ENCODE data around the gene MLIP.

DNA sequence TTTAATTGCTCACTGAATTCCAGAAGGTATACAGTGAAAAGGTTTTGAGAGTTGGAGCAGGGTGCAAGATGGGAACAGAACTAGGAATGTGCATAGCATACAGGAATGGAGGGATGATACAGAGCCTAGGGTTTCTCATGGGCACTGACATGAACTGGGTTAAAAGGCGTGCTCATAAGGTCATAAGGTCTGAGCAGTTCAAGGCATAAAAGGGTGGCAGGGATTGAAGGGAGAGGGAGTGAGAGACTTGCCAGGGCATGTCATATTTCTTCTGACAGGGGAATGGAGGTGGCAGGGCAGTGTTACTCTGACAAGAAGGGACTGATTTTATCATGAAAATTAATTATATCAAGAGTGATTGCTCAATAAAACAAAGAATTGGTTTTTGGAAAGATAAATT, 4.7 kb downstream of the MLIP start:
- TF ChIP-seq, protein P1, sequence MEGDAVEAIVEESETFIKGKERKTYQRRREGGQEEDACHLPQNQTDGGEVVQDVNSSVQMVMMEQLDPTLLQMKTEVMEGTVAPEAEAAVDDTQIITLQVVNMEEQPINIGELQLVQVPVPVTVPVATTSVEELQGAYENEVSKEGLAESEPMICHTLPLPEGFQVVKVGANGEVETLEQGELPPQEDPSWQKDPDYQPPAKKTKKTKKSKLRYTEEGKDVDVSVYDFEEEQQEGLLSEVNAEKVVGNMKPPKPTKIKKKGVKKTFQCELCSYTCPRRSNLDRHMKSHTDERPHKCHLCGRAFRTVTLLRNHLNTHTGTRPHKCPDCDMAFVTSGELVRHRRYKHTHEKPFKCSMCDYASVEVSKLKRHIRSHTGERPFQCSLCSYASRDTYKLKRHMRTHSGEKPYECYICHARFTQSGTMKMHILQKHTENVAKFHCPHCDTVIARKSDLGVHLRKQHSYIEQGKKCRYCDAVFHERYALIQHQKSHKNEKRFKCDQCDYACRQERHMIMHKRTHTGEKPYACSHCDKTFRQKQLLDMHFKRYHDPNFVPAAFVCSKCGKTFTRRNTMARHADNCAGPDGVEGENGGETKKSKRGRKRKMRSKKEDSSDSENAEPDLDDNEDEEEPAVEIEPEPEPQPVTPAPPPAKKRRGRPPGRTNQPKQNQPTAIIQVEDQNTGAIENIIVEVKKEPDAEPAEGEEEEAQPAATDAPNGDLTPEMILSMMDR (IDR thresholded peaks at IDR 0.05): no peak
- TF ChIP-seq POLR2A (IDR thresholded peaks at IDR 0.05) (no peak), EP300 (IDR thresholded peaks at IDR 0.05; ENCODE audit: low read depth) (no peak)
